Activated T-helper 17 cell treated with anti-CD3 and anti-CD28 coated beads, Interleukin-2, amount 50 U/mL, for 72 hours (primary cell): ENCODE data around the gene CEBPG. TPM values are rescaled to one million over a fixed set of nuclear protein-coding genes. Genes with fewer than 3 reads are reported as not detected.

ENCODE experiments used
- ATAC-seq: fragments of 150-1000 bp; cut with Tn5 transposase; replicated peaks from 2 replicates; pipeline ENCODE4 v1.10.0; 2021; ENCODE audit warnings: mild to moderate bottlenecking, moderate library complexity
- H3K27ac Mint-ChIP-seq: one replicate; pipeline ENCODE4 v1.8.0; 2022; ENCODE audit warnings: mixed read lengths
- H3K27me3 Mint-ChIP-seq: one replicate; pipeline ENCODE4 v1.8.0; 2022; ENCODE audit warnings: mixed read lengths
- H3K36me3 Mint-ChIP-seq: one replicate; pipeline ENCODE4 v1.8.0; 2022; ENCODE audit warnings: low read depth, mild to moderate bottlenecking, mixed read lengths
- H3K4me1 Mint-ChIP-seq: one replicate; pipeline ENCODE4 v1.8.0; 2022; ENCODE audit warnings: mixed read lengths
- H3K4me3 Mint-ChIP-seq: one replicate; pipeline ENCODE4 v1.8.0; 2022; ENCODE audit warnings: mild to moderate bottlenecking, mixed read lengths
- H3K9me3 Mint-ChIP-seq: one replicate; pipeline ENCODE4 v1.8.0; 2022; ENCODE audit warnings: mixed read lengths
- total RNA-seq, 2 donors: library from RNA; stranded (reverse); gene quantifications; one replicate each; pipeline ENCODE4 v1.2.3, GENCODE V29; 2022

Gene CEBPG
- total RNA-seq, 2 donors from 2014 or later: 15.0 to 23.6 TPM

DNA sequence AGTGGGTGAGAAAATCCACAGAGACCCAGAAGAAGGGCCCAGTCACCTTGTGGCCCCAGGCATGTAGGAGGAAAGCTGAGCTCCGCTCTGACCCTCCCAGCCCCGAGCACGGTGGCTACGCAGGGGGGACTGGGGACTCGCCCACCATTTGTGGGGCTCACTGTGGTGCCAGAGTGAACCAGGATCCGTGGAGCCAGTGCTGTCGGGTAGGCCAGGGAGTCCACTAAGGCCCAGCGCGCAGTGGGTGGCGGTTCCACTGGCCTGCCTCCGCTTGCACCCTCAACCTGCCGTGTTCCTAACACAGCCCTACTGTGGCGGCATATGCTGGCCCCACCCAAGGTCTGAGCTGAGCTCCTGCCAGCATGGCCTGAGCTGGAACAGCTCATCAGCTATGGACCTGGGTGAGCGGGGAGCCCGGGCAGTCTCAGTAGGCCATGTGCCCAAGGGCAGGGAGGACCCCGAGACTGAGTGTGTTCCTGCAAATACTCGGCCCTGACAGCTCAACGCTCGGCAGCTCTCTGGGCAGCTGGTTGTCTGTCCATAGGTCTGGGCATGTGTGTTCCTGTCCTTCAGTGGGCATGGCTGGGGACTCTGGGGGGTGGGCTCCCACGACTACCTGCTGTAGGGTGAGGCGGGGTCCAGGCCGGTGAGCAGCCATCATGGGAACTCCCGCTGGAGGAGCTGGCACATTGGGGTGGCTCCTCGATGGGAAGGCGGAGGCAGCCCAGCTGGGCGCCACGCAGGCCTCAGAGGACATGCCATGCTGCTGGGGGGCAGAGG lies 36.6 kb downstream of the CEBPG start:
- no peaks in the 10 kb centered on the region for H3K27me3 Mint-ChIP-seq
- H3K4me1 Mint-ChIP-seq: peaks cover 6% of the 10 kb centered on the region
- no peaks in the 10 kb centered on the region for H3K9me3 Mint-ChIP-seq
- H3K27ac Mint-ChIP-seq: no peak overlapping the region
- H3K4me3 Mint-ChIP-seq: no peak overlapping the region
- no peaks in the 10 kb centered on the region for H3K36me3 Mint-ChIP-seq
- no peak for ATAC-seq

DNA sequence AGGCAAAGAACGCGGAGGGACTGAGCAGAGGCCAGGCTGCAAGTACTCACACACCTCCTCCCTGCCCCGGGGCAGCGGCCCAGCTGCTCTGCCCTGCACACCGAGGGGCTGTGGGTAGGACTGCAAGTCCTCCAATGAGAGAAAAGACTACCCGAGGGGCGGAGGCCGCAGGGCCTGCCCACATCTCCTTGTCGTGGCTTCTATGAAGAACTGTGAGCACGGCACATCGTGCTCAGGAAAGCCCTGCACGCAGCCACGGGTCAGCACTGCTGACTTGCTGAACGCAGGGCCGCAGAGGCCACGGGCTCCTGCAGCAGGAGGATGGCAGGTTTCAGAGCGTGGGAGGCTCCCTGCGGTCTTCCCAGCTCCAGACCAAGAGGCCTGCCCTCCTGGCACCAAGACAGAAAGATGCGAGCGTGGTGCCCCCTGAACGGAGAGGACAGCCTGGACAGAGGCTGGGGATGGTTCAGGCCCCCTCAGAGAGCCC lies 37.4 kb downstream of the CEBPG start:
- ATAC-seq: no peak
- H3K4me3 Mint-ChIP-seq: no peak overlapping the region
- no peaks in the 10 kb centered on the region for H3K36me3 Mint-ChIP-seq
- H3K9me3 Mint-ChIP-seq: no peaks in the 10 kb centered on the region
- H3K4me1 Mint-ChIP-seq: peaks cover 4% of the 10 kb centered on the region
- no peak overlapping the region for H3K27ac Mint-ChIP-seq
- no peaks in the 10 kb centered on the region for H3K27me3 Mint-ChIP-seq

DNA sequence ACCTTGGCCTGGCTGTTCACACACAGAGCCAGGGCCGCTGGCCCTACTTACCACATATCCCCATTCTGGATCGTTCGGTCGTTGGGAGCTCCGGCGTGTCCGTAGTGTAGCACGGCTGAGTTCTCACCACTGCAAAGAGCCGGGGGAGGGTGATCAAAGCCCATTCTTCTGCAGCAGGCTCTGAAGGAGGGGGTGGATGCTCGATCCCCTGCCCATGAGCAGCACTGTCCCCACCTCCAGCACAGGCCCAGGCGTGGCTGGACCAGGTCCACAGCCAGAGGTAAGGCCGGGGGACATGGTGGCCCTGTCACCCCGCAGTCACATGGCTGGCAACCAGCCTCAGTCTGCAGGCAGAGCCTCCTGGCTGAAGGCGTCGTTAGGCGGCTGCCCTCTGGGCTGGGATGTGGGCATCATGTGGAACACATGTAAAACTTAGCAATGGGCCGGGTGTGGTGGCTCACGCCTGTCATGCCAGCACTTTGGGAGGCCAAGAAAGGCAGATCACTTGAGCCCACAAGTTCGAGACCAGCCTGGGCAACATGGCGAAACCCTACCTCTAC lies 38.2 kb downstream of the CEBPG start:
- no peaks in the 10 kb centered on the region for H3K9me3 Mint-ChIP-seq
- H3K4me1 Mint-ChIP-seq: peaks cover 4% of the 10 kb centered on the region
- ATAC-seq: no peak
- H3K36me3 Mint-ChIP-seq: no peaks in the 10 kb centered on the region
- no peaks in the 10 kb centered on the region for H3K27me3 Mint-ChIP-seq
- no peak overlapping the region for H3K27ac Mint-ChIP-seq
- H3K4me3 Mint-ChIP-seq: no peak overlapping the region

DNA sequence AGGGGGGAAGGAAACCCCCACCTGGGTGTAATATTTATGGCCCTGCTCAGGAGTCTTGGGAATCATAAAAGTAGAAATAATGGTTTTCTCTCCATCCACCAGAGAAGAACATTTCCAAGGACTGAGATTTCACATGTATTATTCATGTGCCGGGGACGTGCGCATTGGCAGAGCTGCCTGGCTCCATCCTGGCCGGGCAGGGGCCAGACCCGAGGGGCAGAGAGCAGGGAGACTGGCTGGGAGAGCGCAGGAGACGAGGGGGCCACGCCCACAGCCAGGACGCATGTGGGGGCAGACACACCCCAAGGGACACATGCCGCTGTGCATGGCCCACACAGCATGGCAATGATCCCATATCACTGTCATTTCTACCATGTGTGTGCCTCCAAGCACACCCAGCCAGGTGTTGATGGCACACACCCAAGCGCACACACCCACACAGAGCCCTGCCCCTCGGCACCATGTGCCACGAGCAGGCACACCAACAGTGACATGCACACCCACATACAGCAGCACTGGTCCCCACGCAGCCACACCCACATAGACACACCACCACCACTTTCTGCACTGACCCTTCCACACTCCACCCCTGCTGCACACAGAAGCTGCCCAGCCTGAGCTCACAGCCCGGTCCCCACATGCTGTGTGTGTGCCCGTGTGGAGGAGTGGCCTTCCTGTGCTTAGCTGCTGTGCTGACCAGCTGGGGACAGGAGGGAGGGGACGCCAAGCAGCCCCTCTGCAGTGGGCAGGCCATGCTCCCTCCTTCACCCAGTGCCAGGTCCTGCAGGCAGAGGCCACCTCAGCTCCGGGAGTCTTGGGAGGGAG lies 39.3 kb downstream of the CEBPG start:
- Mint-ChIP-seq H3K4me3 (no peak overlapping the region), H3K27ac (no peak overlapping the region), H3K36me3 (no peaks in the 10 kb centered on the region), H3K27me3 (no peaks in the 10 kb centered on the region), H3K4me1 (peaks cover 6% of the 10 kb centered on the region), H3K9me3 (no peaks in the 10 kb centered on the region)
- ATAC-seq: no peak

DNA sequence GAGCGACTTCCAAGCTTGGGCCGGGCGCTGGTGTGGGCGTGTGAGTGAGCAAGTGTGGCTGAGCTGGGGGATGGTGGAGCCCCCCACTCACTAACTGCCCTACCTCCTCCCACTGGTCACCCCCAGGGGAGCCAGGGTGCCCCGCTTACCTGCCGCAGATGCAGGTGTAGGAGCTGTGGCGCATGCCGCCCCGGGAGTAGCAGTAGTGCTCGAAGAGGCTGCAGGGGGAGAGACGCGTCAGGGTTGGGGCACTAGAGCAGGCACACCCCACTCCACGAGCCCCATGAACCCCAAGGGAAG lies 39.9 kb downstream of the CEBPG start:
- Mint-ChIP-seq H3K4me1 (peaks cover 6% of the 10 kb centered on the region), H3K36me3 (no peaks in the 10 kb centered on the region), H3K4me3 (no peak overlapping the region), H3K27ac (no peak overlapping the region), H3K27me3 (no peaks in the 10 kb centered on the region), H3K9me3 (no peaks in the 10 kb centered on the region)
- ATAC-seq: no peak

DNA sequence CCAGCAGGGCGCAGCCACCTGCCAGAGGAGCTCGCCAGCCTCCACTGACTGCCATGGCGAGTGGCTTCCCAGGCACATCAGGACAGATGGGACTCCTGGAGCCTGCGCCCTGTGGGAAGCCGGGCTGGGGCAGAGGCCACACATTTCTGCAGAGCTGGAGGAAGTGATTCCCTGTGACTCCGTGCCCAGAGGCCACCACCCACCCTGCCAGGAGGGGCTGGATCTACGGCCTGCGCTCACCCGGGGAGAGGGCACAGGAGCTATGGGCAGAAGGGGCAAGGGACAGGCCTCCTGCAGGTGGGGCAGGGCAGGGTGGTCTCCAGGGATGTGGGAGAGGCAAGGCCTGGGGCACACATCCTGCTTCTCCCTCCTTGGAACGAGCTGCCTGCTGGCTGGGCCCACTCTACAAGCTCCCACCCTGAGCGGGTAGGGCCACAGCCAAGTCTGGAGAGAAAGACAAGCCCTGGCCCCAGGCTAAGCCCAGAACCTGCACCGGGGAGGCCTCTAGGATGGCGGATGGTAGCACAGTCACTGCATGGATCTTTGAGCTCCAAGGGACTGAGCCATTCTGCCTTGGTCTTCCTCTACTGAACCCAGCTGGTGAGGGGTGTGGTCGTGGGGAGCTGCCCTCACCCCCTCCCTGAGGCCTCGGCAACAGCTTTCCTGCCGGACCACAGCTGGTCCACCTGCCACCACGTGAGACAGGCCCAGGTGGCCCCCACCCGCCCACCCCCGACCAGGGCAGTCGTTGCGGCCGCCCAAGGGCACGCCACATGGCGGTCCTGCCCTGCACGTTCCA lies 40.6 kb downstream of the CEBPG start:
- Mint-ChIP-seq H3K9me3 (no peaks in the 10 kb centered on the region), H3K27ac (no peak overlapping the region), H3K4me3 (no peak overlapping the region), H3K36me3 (no peaks in the 10 kb centered on the region), H3K4me1 (peaks cover 6% of the 10 kb centered on the region), H3K27me3 (no peaks in the 10 kb centered on the region)
- ATAC-seq: no peak

DNA sequence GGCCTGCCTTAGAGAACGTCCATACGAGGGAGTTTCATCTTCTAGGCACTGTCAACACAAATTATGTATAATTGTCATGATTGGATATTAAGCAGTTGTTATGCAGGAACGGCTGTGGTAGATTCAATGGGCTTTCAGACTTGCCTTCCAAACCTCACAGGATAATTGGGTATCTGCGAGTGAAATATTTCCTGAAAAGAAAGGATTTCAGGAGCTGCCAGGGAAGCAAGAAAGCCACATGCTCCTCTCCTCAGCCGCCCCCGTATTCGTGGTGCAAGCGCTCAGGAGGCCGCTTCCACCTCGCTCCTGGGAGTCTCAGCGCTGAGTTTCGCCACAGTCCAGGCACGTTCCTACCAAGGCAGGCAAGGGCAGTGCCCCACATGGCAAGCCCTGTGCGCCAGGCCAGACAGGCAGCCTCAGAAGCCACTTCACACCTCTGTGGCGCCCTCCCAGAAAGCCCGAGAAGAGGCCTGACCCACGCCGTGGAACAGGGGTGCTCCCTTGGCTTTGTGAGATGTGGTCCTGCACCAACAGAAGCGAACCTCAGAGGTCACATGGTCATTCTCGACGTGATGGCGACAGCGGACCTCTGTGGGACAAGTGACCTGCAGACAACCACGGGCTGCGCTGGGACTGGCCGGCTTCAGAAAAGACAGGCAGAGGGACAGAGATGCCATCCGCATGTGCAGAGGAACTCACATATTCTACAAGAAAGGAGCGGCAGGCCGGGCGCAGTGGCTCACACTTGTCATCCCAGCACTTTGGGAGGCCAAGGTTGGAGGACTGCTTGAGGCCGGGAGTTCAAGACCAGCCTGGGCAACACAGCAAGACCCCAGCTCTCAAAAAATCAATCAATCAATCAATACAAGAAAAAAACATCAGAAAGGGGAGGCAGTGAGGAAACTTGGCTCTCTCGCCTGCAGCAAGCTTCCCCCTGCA lies 41.4 kb downstream of the CEBPG start:
- Mint-ChIP-seq H3K27me3 (no peaks in the 10 kb centered on the region), H3K4me3 (no peak overlapping the region), H3K4me1 (peaks cover 6% of the 10 kb centered on the region), H3K27ac (no peak overlapping the region), H3K9me3 (no peaks in the 10 kb centered on the region), H3K36me3 (no peaks in the 10 kb centered on the region)
- ATAC-seq: no peak

DNA sequence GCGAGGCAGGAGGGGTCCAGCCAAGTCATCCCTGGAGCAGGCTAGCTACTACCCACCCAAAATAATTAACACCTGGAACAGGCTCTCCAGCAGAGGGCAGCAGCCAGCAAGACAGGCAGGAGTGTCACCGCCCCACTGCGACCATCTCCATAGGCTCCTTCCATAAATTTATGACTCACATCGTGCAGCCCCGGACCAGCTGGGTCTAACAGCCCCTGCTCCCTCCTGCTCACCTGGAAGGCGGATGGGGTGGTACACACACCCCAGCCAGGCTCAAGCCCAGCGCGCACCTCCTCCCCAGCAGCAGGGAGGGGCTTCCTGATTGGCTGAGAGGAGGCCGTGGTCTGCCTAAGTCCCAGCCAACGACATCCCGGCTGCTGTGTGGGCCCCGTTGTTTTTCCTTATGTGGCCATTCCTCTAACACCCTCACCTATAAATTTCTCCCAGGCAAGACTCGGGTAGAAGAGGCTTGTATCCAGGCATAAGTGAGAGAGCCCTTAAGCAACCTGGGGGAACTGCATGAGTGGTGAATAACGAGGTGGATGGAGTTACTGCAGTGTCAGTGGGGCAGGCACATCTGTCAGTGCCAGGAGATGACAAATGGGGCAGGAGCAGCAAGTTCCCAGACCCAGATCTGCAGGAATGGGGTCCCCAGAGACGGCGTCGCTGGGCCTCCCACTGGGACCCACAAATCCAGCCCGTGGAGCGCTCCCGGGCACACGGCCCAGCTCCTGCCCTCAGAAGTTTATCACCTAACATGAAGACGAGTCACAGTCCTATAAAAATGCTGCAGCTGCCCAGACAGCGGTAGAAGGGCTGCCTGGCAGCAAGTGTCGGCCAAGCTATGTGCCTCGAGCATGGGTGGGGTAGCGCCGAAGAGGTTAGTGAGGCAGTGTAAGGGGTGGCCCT lies 43.1 kb downstream of the CEBPG start:
- Mint-ChIP-seq H3K27me3 (no peaks in the 10 kb centered on the region), H3K27ac (peak overlapping the region; percentile 46), H3K36me3 (no peaks in the 10 kb centered on the region), H3K9me3 (no peaks in the 10 kb centered on the region), H3K4me1 (peaks cover 6% of the 10 kb centered on the region), H3K4me3 (peak overlapping the region; percentile 42)
- peak; percentile 82 for ATAC-seq

DNA sequence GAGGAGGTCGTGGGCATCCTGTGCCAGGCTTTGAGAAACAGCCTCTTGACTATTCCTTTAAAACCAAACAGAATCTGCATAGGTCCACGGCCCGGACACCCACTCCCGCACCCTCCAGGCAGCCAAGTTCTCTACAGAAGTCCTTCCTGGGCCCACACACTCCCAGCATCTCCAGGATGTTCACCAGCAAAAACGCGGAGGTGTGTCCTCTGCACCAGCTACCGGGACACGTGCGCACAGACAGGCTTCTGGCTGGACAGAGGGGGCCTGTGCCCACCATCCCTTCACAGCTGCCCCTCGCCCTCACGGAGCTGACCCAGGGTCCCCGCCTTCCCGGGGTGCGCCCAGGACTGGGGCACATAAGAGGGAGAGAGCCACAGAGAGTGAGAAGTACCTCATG lies 44.2 kb downstream of the CEBPG start:
- Mint-ChIP-seq H3K4me3 (no peak overlapping the region), H3K9me3 (no peaks in the 10 kb centered on the region), H3K36me3 (no peaks in the 10 kb centered on the region), H3K27me3 (no peaks in the 10 kb centered on the region), H3K27ac (no peak overlapping the region), H3K4me1 (peaks cover 6% of the 10 kb centered on the region)
- ATAC-seq: no peak

DNA sequence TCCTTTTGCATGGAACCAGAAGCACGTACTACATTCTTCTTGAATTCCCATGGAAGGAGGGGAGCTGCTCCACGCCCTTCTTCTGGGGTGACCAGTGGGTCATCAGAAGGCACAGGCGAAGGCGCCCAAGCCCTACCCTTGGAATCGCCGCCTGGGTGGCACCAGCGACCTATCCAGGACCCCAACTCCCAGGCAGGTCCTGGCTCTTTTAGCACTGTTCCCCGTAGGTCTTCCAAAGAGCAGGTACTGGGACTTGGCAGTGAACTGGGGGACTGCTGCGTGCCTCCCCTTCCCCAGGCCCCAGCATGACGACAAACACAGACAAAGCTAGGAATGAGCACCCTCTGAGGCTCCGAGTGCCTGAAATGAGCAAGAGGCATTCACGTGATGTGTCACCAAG lies 45.0 kb downstream of the CEBPG start:
- no peak for ATAC-seq
- peaks cover 6% of the 10 kb centered on the region for H3K4me1 Mint-ChIP-seq
- H3K27ac Mint-ChIP-seq: no peak overlapping the region
- no peak overlapping the region for H3K4me3 Mint-ChIP-seq
- H3K36me3 Mint-ChIP-seq: no peaks in the 10 kb centered on the region
- no peaks in the 10 kb centered on the region for H3K27me3 Mint-ChIP-seq
- H3K9me3 Mint-ChIP-seq: no peaks in the 10 kb centered on the region

DNA sequence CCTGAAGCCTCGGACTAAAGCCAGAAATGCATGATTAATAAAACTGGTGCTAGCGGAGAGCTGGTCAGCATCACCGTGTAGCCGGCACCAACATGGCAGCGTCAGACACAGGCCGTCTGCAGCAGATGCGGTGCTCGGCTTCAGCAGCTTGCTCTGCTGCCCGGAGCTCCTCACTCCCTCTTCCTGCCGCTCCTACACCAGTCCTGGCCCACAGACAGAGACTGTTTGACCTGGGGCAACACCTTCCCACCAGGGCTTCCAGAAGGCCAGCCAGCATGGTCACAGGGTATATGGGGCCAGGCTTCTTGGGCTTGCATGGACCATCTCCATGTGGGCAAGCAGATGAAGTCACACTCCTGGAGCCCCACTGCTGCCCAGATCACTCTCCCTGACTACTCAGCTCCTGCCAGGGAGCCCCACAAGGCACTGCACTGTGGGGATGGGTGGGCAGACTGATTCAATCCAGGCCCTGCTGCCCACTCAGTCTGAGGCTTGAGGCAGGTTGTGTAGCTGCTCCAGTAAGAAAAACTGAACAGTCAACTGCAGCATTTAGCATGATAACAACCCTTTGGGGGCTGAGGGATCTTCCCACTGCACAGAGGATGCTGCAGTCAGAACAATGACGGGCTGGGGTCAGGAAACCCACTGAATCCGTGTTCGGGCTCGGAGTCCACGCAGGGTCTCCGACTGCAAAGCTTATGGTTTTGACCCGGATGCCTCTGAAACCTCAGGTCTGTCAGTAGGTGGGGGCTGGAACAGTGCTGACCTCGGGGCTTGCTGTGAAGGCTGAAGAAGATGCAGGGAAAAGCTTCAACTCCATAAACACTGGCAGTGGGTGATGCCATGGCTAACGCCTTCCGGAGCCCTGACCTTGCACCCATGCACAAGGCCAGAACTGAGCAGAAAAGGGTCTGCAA lies 45.6 kb downstream of the CEBPG start:
- H3K36me3 Mint-ChIP-seq: no peaks in the 10 kb centered on the region

DNA sequence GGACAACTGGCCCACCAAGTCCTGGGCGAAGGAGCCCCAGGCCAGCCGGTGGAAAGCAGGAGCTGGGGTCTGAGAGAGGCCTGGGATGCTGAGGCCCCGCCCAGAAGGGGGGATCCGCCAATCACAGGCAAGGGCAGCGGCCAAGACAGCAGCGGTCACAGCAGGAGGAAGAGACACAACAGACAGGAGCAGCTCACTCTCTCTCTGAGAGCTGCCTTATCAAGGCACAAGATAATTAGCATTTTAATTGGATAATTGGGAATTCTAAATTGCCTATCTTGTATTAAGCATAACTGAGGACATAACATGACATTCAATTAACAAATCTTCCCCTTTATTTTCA lies 46.2 kb downstream of the CEBPG start:
- Mint-ChIP-seq H3K27ac (no peak overlapping the region), H3K4me1 (peaks cover 6% of the 10 kb centered on the region), H3K9me3 (no peaks in the 10 kb centered on the region), H3K4me3 (no peak overlapping the region), H3K27me3 (no peaks in the 10 kb centered on the region), H3K36me3 (no peaks in the 10 kb centered on the region)
- no peak for ATAC-seq

More for the DNA sequence above, 45.6 kb downstream of the CEBPG start:
- H3K9me3 Mint-ChIP-seq: no peaks in the 10 kb centered on the region
- H3K4me3 Mint-ChIP-seq: no peak overlapping the region
- H3K27me3 Mint-ChIP-seq: no peaks in the 10 kb centered on the region
- ATAC-seq: no peak
- H3K4me1 Mint-ChIP-seq: peaks cover 6% of the 10 kb centered on the region
- H3K27ac Mint-ChIP-seq: no peak overlapping the region
